Measurements from ENCODE around the gene FMN1. TPM values are rescaled to one million over a fixed set of nuclear protein-coding genes. Genes with fewer than 3 reads are reported as not detected.

The FMN1 gene
- total and polyA plus RNA-seq, 2 donors from 2014 or later, result 0.71 to 44.8 TPM

DNA sequence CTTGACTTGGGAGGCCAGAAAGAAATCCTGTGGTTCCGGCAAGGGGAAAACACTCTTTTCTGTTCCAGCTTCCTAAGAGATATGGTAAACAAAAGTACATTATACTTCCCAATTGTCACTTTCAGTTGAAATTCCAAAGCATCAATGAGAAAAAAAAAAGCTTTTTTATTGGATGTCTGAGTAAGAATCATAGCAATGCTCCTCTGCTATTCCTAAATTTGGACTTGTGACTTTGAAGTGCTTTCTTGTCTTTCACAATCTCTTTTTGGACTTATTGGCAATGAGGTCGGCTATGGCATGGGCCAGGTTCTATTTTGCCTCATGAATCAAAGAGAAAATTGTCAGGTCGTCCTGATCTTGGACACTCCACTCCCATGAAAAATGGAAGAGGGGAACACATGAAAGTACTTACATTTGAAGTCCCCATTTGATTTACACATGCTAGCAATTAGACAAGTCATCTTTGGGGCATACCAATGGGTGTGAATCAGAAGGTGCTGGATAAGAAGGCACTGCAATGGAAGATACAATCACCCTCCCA is 306.2 kb downstream of the FMN1 start:
- H3K27ac ChIP-seq (ENCODE audit: low read depth in 2 of 2, low read length in 2 of 2), result no peak overlapping the region
- H3K27me3 ChIP-seq (ENCODE audit: control insufficient read depth, insufficient read depth, low read length), result no peaks in the 10 kb centered on the region
- no peak overlapping the region for H3K9ac ChIP-seq (ENCODE audit: low read length in 3 of 3)
- no peak overlapping the region for H3K4me3 ChIP-seq (ENCODE audit: low read length in 3 of 3)
- FAIRE-seq (no peak), DNase-seq (no peak)
- TF ChIP-seq, protein P1, sequence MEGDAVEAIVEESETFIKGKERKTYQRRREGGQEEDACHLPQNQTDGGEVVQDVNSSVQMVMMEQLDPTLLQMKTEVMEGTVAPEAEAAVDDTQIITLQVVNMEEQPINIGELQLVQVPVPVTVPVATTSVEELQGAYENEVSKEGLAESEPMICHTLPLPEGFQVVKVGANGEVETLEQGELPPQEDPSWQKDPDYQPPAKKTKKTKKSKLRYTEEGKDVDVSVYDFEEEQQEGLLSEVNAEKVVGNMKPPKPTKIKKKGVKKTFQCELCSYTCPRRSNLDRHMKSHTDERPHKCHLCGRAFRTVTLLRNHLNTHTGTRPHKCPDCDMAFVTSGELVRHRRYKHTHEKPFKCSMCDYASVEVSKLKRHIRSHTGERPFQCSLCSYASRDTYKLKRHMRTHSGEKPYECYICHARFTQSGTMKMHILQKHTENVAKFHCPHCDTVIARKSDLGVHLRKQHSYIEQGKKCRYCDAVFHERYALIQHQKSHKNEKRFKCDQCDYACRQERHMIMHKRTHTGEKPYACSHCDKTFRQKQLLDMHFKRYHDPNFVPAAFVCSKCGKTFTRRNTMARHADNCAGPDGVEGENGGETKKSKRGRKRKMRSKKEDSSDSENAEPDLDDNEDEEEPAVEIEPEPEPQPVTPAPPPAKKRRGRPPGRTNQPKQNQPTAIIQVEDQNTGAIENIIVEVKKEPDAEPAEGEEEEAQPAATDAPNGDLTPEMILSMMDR (IDR thresholded peaks at IDR 0.05; ENCODE audit: borderline replicate concordance, extremely low read depth, insufficient read depth), result no peak
- H3K36me3 ChIP-seq (ENCODE audit: control insufficient read depth in 2 of 3, insufficient read depth in 3 of 3, low read length in 3 of 3), result no peaks in the 10 kb centered on the region
- intact Hi-C loops (cut with DNase I), result no loop called here
- H3K9me3 ChIP-seq (ENCODE audit: control insufficient read depth in 2 of 3, insufficient read depth in 1 of 3, low read length in 3 of 3), result no peaks in the 10 kb centered on the region
- no peaks in the 10 kb centered on the region for H3K4me1 ChIP-seq (ENCODE audit: control insufficient read depth in 2 of 3, insufficient read depth in 2 of 3, low read depth in 1 of 3, low read length in 3 of 3)

DNA sequence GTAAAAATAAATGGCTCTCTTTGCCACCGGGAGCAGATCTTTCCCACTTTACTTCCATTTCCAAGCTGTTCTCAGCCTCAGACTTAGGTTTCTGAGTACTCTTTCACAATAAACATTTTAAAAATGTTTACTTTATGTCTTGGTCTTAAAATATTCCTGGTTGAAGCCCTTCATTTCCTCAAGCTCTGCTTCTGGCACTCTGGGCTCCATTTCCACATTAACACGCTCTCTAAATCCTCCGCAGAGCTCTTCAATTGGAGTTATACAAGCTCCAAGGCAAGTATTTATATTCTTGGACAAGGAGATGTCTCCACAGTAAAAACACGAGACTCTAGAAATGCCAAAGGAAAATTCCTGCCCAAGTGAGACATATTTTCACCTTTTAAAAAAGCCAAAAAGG is 307.4 kb downstream of the FMN1 start:
- intact Hi-C loops (cut with DNase I), result no loop called here
- H3K27ac ChIP-seq (ENCODE audit: low read depth in 2 of 2, low read length in 2 of 2), result no peak overlapping the region
- H3K9ac ChIP-seq (ENCODE audit: low read length in 3 of 3), result no peak overlapping the region
- H3K36me3 ChIP-seq (ENCODE audit: control insufficient read depth in 2 of 3, insufficient read depth in 3 of 3, low read length in 3 of 3), result no peaks in the 10 kb centered on the region
- no peak overlapping the region for H3K4me3 ChIP-seq (ENCODE audit: low read length in 3 of 3)
- TF ChIP-seq, protein P1 (IDR thresholded peaks at IDR 0.05; ENCODE audit: borderline replicate concordance, extremely low read depth, insufficient read depth), result no peak
- H3K4me1 ChIP-seq (ENCODE audit: control insufficient read depth in 2 of 3, insufficient read depth in 2 of 3, low read depth in 1 of 3, low read length in 3 of 3), result no peaks in the 10 kb centered on the region
- H3K9me3 ChIP-seq (ENCODE audit: control insufficient read depth in 2 of 3, insufficient read depth in 1 of 3, low read length in 3 of 3), result no peaks in the 10 kb centered on the region
- H3K27me3 ChIP-seq (ENCODE audit: control insufficient read depth, insufficient read depth, low read length), result no peaks in the 10 kb centered on the region
- no peak for FAIRE-seq
- no peak for DNase-seq

DNA sequence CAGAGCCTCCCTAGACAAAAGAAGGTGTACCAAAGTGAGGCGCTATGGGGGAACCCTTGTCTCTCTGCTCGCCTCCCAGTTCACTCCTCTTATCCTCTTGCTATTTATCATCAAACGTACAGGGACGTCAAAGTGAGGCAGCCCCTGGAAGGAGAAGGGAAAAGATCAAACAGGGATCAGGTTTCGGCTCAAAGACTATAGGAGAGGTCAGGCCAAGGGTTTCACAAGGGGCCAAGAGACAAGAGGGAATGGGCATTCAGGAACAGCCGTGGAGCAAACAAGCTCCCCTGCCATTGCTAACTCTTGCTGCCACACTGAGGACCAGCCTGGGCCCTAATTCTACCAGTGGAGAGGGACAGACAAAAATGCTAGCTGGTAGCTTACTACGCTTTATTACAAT is 308.1 kb downstream of the FMN1 start:
- DNase-seq (no peak), FAIRE-seq (no peak)
- intact Hi-C loops (cut with DNase I), result no loop called here
- H3K27ac ChIP-seq (ENCODE audit: low read depth in 2 of 2, low read length in 2 of 2), result no peak overlapping the region
- no peak overlapping the region for H3K4me3 ChIP-seq (ENCODE audit: low read length in 3 of 3)
- no peak overlapping the region for H3K9ac ChIP-seq (ENCODE audit: low read length in 3 of 3)
- H3K36me3 ChIP-seq (ENCODE audit: control insufficient read depth in 2 of 3, insufficient read depth in 3 of 3, low read length in 3 of 3), result no peaks in the 10 kb centered on the region
- no peaks in the 10 kb centered on the region for H3K27me3 ChIP-seq (ENCODE audit: control insufficient read depth, insufficient read depth, low read length)
- no peaks in the 10 kb centered on the region for H3K9me3 ChIP-seq (ENCODE audit: control insufficient read depth in 2 of 3, insufficient read depth in 1 of 3, low read length in 3 of 3)
- H3K4me1 ChIP-seq (ENCODE audit: control insufficient read depth in 2 of 3, insufficient read depth in 2 of 3, low read depth in 1 of 3, low read length in 3 of 3), result no peaks in the 10 kb centered on the region
- TF ChIP-seq, protein P1 (IDR thresholded peaks at IDR 0.05; ENCODE audit: borderline replicate concordance, extremely low read depth, insufficient read depth), result no peak

DNA sequence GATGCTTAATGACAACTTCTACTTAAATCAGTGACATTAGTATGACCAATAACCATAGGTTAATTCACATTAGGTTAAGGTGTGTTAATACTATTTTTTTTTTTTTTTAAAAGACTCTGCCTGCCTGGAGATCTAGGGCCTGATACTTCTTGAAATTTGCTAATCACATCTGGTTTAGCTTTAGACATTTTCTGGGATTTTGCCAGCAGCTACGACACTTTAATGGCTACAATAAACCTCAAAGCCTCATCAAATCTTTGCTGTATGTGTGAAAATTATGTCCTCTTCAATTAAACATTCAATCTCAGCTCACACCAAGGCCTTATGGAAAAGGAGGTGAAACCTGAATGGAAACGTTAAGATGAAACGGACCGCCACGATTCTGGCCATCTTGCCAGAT is 308.8 kb downstream of the FMN1 start:
- Histone ChIP-seq H3K9ac (ENCODE audit: low read length in 3 of 3) (no peak overlapping the region), H3K9me3 (ENCODE audit: control insufficient read depth in 2 of 3, insufficient read depth in 1 of 3, low read length in 3 of 3) (no peaks in the 10 kb centered on the region), H3K27ac (ENCODE audit: low read depth in 2 of 2, low read length in 2 of 2) (no peak overlapping the region), H3K4me1 (ENCODE audit: control insufficient read depth in 2 of 3, insufficient read depth in 2 of 3, low read depth in 1 of 3, low read length in 3 of 3) (no peaks in the 10 kb centered on the region), H3K4me3 (ENCODE audit: low read length in 3 of 3) (no peak overlapping the region), H3K36me3 (ENCODE audit: control insufficient read depth in 2 of 3, insufficient read depth in 3 of 3, low read length in 3 of 3) (no peaks in the 10 kb centered on the region), H3K27me3 (ENCODE audit: control insufficient read depth, insufficient read depth, low read length) (no peaks in the 10 kb centered on the region)
- DNase-seq (no peak), FAIRE-seq (no peak)
- intact Hi-C loops (cut with DNase I), result no loop called here
- TF ChIP-seq, protein P1 (IDR thresholded peaks at IDR 0.05; ENCODE audit: borderline replicate concordance, extremely low read depth, insufficient read depth), result no peak
